GM21737 (cell line): ENCODE measurements around the gene TCERG1L.

Experiments
- ATAC-seq: cut with Tn5 transposase; IDR thresholded peaks from one replicate; pipeline ENCODE4 v1.9.1; 2021; ENCODE audit warnings: mild to moderate bottlenecking, moderate library complexity; ENCODE audit not compliant: unreplicated experiment

TCERG1L gene

GRCh38 chr10:131053192-131053591, 258.3 kb downstream of the TCERG1L start:
- ATAC-seq: no peak

- no peak for ATAC-seq
These were observed 261.3 kb downstream of the TCERG1L start for GRCh38 chr10:131050162-131050766.

GRCh38 chr10:131049016-131049415, 262.5 kb downstream of the TCERG1L start:
- no peak for ATAC-seq

- ATAC-seq: no peak
These were observed 262.9 kb downstream of the TCERG1L start for GRCh38 chr10:131048606-131049005.

- ATAC-seq: no peak
These were observed 264.0 kb downstream of the TCERG1L start for GRCh38 chr10:131047501-131047900.

- no peak for ATAC-seq
These were observed 265.3 kb downstream of the TCERG1L start for GRCh38 chr10:131046194-131046593.

- ATAC-seq: no peak
These were observed 267.0 kb downstream of the TCERG1L start for GRCh38 chr10:131044379-131045111.

- ATAC-seq: no peak
These were observed 268.4 kb downstream of the TCERG1L start for GRCh38 chr10:131043039-131043691.
